ENCODE data around the gene CCDC34.

GRCh38 chr11:27354359-27354965, 8.6 kb downstream of the CCDC34 start:
- TF ChIP-seq CTCF (IDR thresholded peaks at IDR 0.05; ENCODE audit: borderline replicate concordance, extremely low read depth, low read length, poor library complexity, severe bottlenecking) (no peak), EZH2 (IDR thresholded peaks at IDR 0.05; ENCODE audit: borderline replicate concordance, low read depth, low read length, severe bottlenecking) (no peak)

All from DND-41 (cell line).